GM13976 (cell line): Measurements from ENCODE around the gene ILRUN.
A peak's percentile ranks its signal among the peaks of the same experiment; 100 is the strongest.

Source experiments
- DNase-seq: peaks from one replicate; pipeline ENCODE4 v3.0.0; 2012; ENCODE audit warnings: low spot score
- CTCF ChIP-seq: IDR thresholded peaks from 2 replicates; pipeline ENCODE4 v1.5.1; 2012; ENCODE audit warnings: borderline replicate concordance, mild to moderate bottlenecking; ENCODE audit not compliant: insufficient read depth; ENCODE audit errors: extremely low read depth, missing control alignments, control extremely low read depth
- in situ Hi-C: fragments of 300-500 bp; cut with MboI; formaldehyde crosslinking; loops from one replicate; pipeline ENCODE4 v1.12.0; 2022; ENCODE audit warnings: low sequenced_read_pairs, mixed read lengths, inconsistent platforms; ENCODE audit not compliant: unreplicated experiment

Gene ILRUN

DNA sequence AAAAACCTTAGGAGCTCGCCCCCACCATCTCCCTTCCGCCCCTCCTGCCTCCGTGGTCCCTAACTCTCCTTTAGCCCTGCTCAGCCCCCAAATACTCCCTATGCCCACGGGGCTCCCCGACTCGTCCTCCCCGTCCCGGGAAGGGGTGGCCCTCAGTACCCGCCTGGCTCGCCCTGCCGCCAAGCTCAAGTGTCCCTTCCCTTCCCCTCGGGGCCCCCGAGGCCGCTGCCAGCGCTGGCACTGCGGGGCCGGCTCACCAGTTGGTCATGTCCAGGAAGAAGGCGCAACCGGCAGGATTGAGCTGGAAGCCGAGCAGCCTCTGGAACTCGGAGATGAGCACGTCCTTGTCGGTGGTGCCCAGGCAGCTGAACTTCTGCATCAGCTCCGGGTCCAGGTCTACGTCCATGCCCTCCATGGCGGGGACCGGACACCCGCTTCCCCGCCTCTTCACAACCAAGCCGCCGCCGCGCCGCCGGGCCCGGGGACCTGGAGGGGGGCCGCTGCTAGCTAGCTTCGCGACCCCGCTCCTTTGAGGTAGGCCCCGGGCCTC is 303 bp downstream of the ILRUN start:
- in situ Hi-C loops, result no loop called here
- DNase-seq, result peak; percentile 32
- no peak for TF ChIP-seq CTCF

DNA sequence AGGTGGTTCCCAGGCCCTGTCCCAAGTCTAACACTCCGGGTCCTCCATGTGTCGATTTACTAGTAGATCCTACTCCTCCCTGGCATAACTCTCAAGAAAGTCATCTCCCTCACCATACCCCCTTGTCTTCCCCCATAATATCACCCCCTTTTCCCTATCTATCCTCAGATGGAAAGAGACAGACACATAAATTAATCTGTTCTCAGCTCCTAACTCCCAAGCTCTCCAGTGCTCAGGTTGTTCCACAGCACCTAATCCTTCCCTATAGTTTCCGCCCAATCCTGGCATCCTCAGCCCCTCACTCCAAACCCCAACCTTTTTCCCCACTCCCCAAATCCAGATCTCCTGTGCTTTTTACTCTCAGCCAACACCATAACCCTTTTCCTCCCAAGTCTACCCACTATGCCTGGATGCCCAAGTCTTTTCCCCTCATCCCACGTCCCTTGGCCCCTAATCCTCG is 808 bp downstream of the ILRUN start:
- in situ Hi-C loops, result no loop called here
- no peak for TF ChIP-seq CTCF
- no peak for DNase-seq

DNA sequence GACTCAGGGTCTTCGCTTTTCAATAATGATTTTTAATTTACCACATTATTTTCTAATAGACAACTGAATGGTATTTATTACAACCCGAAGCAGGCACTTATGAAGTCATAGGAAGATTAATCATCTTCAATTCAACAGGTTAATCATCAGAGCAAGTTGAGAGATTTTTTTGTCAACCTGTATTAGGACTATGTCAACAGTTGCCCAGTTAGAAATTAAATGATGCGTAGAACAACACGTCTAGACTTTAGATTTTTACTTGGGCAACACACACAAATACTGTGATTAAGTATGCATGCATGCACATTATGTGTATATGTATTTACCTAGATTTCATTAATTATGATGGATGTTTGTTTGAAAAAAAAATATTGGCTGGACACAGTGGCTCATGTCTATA is 4.3 kb downstream of the ILRUN start:
- TF ChIP-seq CTCF, result no peak
- DNase-seq, result no peak
- in situ Hi-C loops, result no loop called here

GRCh38 chr6:34689742-34690141 is 6.8 kb downstream of the ILRUN start:
- no peak for TF ChIP-seq CTCF
- in situ Hi-C loops, result no loop called here
- no peak for DNase-seq

DNA sequence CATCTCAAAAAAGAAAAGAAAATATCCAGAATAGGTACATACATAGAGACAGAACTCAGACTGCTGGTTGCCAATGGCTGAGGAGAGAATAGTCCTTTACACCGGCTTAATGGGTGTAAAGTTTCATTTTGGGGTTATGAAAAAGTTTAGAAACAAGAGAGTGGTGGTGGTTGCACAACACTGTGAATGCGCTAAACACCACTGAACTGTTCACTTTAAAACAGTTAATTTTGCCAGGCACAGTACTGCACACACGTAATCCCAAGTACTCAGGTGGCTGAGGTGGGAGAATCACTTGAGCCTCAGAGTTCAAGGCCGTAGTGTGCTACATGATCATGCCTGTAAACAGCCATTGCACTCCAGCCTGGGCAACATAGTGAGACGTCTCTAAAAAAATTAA is 7.6 kb downstream of the ILRUN start:
- in situ Hi-C loops, result no loop called here

DNA sequence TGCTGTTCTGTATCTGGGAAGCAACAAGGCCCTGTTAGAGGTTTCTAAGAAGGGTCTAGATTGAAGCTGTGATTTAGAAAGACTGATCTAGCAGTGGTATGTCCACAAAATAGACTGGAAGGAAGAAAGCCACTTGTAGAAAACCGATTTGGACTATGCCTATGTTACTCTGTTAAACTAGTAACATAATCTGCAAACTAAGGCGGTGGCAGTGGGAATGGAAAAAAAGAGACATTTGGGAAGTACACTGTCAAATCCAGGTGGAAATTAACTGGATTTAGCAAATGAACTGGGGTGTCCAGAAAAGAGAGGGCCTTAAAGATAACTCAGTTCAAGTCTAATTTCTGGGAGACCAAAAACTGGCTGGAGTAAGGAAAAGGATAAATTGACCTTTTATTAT is 11.6 kb downstream of the ILRUN start:
- DNase-seq, result no peak
- in situ Hi-C loops, result no loop called here
- TF ChIP-seq CTCF, result no peak

More for the DNA sequence above, 7.6 kb downstream of the ILRUN start:
- DNase-seq, result no peak
- no peak for TF ChIP-seq CTCF

- in situ Hi-C loops, result no loop called here
- DNase-seq, result no peak
- no peak for TF ChIP-seq CTCF
Observed at GRCh38 chr6:34684364-34684763, 12.2 kb downstream of the ILRUN start.
